Stimulated activated effector memory CD8-positive, alpha-beta T cell treated with anti-CD3 and anti-CD28 coated beads, Interleukin-12 subunit alpha, Interleukin-12 subunit beta, amount 100 ng/mL, for 72 hours (primary cell): Measurements from ENCODE around the gene CPLX3.
A peak's percentile ranks its signal among the peaks of the same experiment; 100 is the strongest.
"Not testable (repeated sequence)": the region's sequence is repeated elsewhere in the genome, so short reads cannot be mapped to it uniquely, and the experiment has no call there.

Source experiments
- ATAC-seq: fragments of 150-1000 bp; cut with Tn5 transposase; 2 replicates; pipeline ENCODE4 v1.10.0; 2021
- DNase-seq, 2 donors: peaks; one replicate each; pipeline ENCODE4 v3.0.0; 2021 to 2022; ENCODE audit warnings: low spot score in 2 of 2
- H3K27ac Mint-ChIP-seq: one replicate; pipeline ENCODE4 v1.8.0; 2022; ENCODE audit warnings: mild to moderate bottlenecking, mixed read lengths
- H3K36me3 Mint-ChIP-seq: one replicate; pipeline ENCODE4 v1.8.0; 2022; ENCODE audit warnings: mild to moderate bottlenecking, mixed read lengths
- H3K4me1 Mint-ChIP-seq: one replicate; pipeline ENCODE4 v1.8.0; 2022; ENCODE audit warnings: mixed read lengths
- H3K4me3 Mint-ChIP-seq: one replicate; pipeline ENCODE4 v1.8.0; 2022; ENCODE audit warnings: mild to moderate bottlenecking, mixed read lengths
- H3K9me3 Mint-ChIP-seq: one replicate; pipeline ENCODE4 v1.8.0; 2022; ENCODE audit warnings: mixed read lengths

Gene CPLX3

DNA sequence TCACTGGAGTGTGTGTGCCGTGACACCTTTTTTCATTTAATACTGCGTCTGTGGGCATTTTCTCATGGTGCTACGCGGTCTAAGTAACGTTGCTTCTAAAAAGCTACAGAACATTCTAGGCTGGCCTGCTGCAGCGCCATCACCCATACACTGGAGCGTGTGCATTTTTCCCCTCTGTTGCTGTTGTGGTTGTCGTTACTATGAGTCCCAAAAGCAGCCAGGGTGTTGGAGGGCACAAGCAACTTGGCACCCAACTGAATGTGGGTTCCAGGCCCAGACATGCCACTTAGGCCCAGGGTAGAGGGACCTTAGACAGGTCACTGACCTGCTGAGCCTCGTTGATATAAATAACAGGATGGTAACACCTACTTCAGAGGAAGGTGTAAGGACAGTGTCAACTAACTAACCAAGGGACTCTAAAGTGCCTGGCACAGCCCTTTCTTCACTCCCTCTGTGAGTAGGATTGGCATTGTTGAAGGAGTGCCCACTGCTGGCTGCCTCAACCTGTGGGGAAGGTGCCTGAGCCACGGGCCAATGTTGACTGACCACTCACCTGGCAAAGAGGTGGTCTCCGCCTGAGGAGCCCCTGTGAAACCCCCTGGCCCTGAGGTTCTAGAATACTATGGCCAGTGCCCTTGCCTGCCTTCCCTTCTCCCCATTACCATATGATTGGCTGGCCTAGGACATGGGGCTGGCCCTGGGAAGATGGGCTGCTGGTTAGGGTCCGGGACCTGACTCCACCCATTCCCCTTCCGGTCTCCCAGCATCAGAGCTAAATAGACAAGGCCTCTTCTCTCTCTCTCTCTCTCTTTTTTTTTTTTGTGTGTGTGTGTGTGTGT lies 41.0 kb upstream of the CPLX3 start:
- H3K27ac Mint-ChIP-seq, result peak overlapping the region; percentile 96
- peak overlapping the region; percentile 96 for H3K4me3 Mint-ChIP-seq
- ATAC-seq, result no peak
- no peaks in the 10 kb centered on the region for H3K9me3 Mint-ChIP-seq
- peaks cover 85% of the 10 kb centered on the region for H3K36me3 Mint-ChIP-seq
- DNase-seq, result peak in 1 of 2 donors; percentile 65
- peaks cover 83% of the 10 kb centered on the region for H3K4me1 Mint-ChIP-seq

DNA sequence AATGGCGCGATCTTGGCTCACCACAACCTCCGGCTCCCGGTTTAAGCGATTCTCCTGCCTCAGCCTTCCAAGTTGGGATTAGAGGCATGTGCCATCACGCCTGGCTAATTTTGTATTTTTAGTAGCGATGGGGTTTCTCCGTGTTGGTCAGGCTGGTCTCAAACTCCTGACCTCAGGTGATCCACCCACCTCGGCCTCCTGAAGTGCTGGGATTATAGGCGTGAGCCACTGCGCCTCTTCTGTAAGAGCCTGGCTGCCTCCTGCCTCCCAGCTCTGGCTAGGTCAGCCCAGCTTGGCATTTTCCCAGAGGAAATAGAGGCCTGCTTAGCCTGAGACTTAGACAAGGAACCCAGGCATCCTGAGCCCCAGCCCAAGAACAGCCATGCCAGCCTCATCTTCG lies 40.3 kb upstream of the CPLX3 start:
- H3K36me3 Mint-ChIP-seq, result peaks cover 86% of the 10 kb centered on the region
- not testable (repeated sequence) for DNase-seq

DNA sequence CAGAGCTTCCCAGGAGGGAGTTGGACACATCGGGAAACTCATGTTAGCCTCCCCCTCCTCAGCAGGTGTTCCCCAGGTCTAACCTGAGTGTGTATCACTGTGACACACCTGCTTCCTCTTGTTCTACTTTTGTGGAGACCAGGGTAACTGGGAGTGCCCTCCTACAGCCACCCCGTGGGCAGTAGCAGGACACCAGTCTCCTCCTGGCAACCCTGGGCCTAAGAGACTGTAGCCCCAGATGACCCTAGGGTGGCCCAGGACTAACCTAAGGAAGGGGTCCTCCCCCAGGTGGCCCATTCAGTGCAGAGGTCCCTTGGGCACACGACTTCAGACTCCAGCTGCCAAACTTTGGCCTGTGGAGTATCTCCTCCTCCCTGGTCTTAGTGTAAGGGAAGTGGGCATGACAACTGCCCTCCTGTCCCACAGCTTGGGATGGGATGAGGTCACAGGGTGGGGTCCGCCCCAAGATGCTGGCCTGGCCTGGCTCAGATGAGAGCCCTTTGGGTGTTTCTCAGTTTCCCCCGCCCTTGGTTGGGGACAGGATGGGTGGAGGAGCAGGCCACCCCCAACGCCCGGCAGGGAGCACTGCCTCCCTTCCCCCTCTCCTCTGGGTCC lies 39.8 kb upstream of the CPLX3 start:
- peak overlapping the region; percentile 96 for H3K27ac Mint-ChIP-seq
- ATAC-seq (no peak), DNase-seq (no peak)
- H3K4me3 Mint-ChIP-seq, result peak overlapping the region; percentile 96
- no peaks in the 10 kb centered on the region for H3K9me3 Mint-ChIP-seq
- peaks cover 83% of the 10 kb centered on the region for H3K4me1 Mint-ChIP-seq
- peaks cover 86% of the 10 kb centered on the region for H3K36me3 Mint-ChIP-seq

More for the DNA sequence above, 40.3 kb upstream of the CPLX3 start:
- not testable (repeated sequence) for H3K9me3 Mint-ChIP-seq, ATAC-seq
- peak overlapping the region; percentile 96 for H3K27ac Mint-ChIP-seq
- H3K4me3 Mint-ChIP-seq, result peak overlapping the region; percentile 96
- H3K4me1 Mint-ChIP-seq, result peaks cover 83% of the 10 kb centered on the region

DNA sequence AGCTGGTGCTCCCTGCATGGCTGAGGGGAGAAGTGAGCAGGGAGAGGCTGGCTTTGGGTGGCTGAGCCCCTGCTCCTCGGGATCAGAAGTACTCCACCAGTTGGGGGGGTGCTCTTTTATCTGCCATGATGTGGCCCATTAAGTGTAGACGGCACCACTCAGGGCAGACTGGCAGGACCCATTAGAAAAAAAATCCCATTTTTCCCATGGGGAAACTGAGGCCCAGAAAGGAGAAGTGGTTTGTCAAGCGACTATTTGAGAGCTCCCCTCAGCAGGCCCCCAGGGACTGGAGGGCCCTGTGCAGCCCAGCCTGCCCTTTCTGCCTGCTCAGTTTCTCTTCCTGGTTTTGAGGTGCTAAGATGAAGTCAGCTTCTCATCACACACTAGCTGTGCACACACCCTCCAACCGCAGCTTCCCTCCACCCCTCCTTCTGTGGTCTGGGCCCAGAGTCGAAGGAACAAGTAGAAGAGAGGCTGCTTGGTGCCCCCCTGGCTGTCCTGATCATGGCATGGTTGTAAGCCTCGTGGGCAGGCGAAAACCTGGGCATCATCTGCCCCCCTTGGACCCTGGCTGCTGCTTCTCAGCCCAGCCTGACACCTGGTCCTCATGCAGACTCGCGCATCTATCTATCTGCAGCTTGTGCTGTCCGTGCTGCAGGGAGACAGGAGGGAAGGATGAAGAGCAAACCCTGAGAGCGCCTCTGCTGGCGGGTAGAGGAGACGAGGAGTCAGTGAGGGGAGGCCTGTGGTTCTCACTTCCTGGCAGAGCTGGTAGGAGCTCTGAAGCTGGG lies 39.0 kb upstream of the CPLX3 start:
- Mint-ChIP-seq H3K4me1 (peaks cover 90% of the 10 kb centered on the region), H3K27ac (peak overlapping the region; percentile 96), H3K4me3 (peak overlapping the region; percentile 96), H3K36me3 (peaks cover 93% of the 10 kb centered on the region), H3K9me3 (no peaks in the 10 kb centered on the region)
- ATAC-seq, result peak; percentile 88
- DNase-seq, result peak; percentile 74 to 93

DNA sequence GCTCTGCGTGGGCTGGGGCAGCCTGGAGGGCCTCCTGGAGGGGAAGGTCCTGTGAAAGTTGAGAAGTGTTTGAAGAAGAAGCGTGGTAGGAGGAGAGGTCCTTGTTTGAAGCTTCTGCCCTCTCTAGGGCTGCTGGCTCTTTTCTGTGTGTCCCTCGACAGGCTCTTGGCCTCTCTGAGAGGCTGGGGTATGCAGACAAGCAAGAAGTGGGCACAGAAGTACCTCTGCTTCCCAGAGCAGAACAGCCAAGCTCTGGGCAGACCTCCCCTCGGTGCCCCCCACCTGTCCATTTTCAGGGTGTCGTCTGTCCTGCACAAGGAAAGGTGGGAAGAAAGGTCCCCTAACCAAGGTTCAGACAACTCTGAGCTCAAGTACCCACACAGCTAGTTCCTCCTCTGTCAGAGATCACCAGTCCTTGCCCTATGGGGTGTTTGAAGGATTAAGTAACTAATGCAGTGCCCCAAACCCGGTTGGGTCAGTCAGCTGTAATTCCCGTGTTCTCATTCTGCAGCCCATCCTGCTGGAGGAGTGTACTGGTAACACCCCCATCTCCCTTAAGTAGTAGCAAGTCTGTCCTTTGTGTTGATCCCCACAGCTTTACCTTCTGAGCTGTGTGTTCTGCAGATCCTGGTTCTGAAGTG lies 38.3 kb upstream of the CPLX3 start:
- H3K4me1 Mint-ChIP-seq, result peaks cover 97% of the 10 kb centered on the region
- DNase-seq (no peak), ATAC-seq (no peak)
- H3K36me3 Mint-ChIP-seq, result peaks cover 91% of the 10 kb centered on the region
- no peaks in the 10 kb centered on the region for H3K9me3 Mint-ChIP-seq
- H3K4me3 Mint-ChIP-seq, result peak overlapping the region; percentile 96
- H3K27ac Mint-ChIP-seq, result peak overlapping the region; percentile 96

DNA sequence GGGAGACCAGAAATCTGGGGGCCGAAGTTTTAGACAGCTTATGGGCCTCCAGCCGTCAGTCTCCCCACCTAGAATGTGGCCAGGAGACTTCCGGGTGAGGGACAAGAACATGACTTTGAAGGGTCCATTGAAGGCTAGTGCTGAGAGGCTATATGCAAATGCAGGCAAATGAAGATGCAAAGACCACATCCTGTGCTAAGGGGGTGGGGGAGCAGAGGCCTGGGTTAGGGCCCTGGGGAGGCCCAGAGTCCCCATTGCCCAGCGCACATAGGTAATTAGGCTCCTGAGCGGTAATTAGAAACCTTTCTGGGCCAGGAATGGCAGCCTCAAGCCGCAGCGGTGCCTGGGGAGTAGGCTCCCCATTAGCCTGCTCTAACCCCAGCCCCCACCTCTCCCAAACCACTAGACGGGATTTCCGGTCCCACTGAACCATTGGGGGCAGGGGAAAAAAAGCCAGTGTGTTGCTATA lies 37.7 kb upstream of the CPLX3 start:
- Mint-ChIP-seq H3K27ac (peak overlapping the region; percentile 96), H3K4me3 (peak overlapping the region; percentile 96), H3K36me3 (peaks cover 90% of the 10 kb centered on the region), H3K9me3 (no peaks in the 10 kb centered on the region), H3K4me1 (peaks cover 97% of the 10 kb centered on the region)
- ATAC-seq (peak; percentile 42), DNase-seq (peak in 1 of 2 donors; percentile 79)

DNA sequence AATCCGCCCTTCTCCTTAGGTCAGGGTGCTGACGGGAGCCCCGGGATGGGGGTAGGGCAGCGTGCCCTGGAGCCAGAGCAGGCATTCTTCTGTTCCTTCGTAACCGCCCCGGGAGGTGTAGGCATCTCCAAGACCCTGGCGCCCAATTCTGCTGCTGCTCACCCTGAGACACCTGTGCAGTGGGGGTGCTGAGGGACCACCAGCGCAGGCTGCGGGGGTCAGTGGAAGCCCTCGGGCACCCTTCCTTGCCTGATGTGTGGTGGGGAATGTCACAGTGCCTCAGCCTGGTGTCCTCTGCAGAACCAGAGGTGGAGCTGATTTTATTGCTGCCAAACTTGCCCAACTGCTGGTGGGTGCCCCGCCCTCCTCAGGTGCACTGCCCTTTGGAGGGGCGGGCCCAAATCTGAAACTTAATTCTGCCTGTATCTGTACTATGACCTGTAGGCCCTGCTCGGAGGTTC lies 37.2 kb upstream of the CPLX3 start:
- Mint-ChIP-seq H3K27ac (peak overlapping the region; percentile 96), H3K4me1 (peaks cover 94% of the 10 kb centered on the region), H3K4me3 (peak overlapping the region; percentile 96), H3K9me3 (no peaks in the 10 kb centered on the region), H3K36me3 (peaks cover 85% of the 10 kb centered on the region)
- no peak for ATAC-seq
- no peak for DNase-seq

DNA sequence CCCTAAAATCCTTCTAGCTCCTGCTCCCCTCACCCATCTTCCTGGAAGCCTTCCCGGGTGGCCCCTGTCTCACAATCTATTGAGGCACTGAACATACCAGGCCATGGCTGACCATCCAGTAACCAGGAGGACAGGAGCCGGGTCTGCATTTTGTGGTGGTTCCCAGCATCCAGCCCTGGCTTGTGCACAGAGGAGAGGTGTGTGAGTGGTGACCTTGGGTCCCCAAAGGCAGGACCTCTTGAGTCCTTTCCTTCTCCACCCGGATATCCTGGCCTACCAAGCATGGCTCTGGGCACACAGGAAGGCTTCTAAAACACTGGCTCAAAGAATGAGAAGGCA lies 36.7 kb upstream of the CPLX3 start:
- ATAC-seq, result no peak
- H3K9me3 Mint-ChIP-seq, result no peaks in the 10 kb centered on the region
- peak overlapping the region; percentile 96 for H3K4me3 Mint-ChIP-seq
- peak overlapping the region; percentile 96 for H3K27ac Mint-ChIP-seq
- no peak for DNase-seq
- peaks cover 84% of the 10 kb centered on the region for H3K36me3 Mint-ChIP-seq
- H3K4me1 Mint-ChIP-seq, result peaks cover 94% of the 10 kb centered on the region

DNA sequence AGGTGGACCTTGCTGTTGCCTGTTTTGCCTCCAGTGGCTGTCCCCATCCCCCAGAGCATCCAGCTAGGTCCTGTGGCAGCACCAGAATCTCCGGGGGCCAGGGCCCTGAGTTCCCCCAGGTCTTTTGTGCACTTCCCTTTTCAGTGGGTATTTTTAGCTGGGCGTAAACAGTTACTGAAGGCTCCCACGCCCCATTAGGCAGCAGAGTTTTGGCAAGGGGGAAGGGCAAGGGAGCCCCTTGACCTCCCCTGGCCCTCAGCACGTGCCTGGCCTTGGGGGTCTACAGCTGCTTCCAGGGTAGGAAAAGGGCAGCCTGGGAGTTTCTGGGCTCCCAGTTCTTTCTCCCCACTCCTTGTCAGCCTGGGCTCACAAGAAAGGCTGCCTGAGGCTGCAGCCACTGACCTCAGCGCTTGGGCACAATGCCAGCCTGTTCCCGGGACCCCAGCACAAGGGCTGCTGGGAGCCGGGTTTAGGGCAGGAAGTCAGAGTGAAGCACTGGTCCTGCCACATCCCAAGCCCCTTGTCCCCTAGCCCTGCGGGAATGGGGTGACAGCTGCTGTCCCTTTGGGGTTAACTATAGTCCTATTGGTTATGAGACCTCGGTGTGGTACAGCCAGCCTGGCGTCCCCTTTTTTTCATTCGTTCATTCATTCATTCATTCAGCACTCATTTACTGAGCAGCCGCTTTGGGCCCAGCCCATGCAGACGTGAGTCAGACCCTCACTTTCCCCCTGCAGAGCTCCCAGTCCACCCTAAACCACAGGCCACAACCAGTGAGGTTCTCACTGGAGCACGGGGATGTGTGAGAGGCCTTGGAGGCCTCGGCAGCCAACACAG lies 36.1 kb upstream of the CPLX3 start:
- Mint-ChIP-seq H3K4me1 (peaks cover 94% of the 10 kb centered on the region), H3K4me3 (peak overlapping the region; percentile 96), H3K9me3 (no peaks in the 10 kb centered on the region), H3K27ac (peak overlapping the region; percentile 96), H3K36me3 (peaks cover 85% of the 10 kb centered on the region)
- peak in 1 of 2 donors; percentile 64 for DNase-seq
- ATAC-seq, result peak; percentile 6

DNA sequence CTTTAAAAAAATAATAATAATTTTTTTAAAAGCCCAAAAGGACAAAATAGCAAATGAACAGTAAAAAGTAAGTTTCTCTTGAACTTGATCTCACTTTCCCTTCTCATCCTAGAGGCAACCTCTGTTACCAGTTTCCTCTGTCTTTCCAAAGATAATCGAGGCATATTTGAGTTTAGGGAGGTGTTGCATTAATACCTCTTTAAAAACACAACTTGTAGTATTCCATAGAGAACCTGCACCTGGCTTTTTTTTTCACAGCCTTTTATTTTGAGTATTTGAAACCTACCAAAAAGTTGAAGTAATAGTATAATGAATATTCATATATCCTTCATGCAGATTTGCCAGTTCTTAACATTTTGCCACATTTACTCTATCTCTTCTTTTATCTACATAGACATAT lies 35.4 kb upstream of the CPLX3 start:
- peak overlapping the region; percentile 96 for H3K4me3 Mint-ChIP-seq
- H3K27ac Mint-ChIP-seq, result peak overlapping the region; percentile 96
- no peak for DNase-seq
- no peaks in the 10 kb centered on the region for H3K9me3 Mint-ChIP-seq
- ATAC-seq, result no peak
- H3K36me3 Mint-ChIP-seq, result peaks cover 85% of the 10 kb centered on the region
- H3K4me1 Mint-ChIP-seq, result peaks cover 94% of the 10 kb centered on the region

DNA sequence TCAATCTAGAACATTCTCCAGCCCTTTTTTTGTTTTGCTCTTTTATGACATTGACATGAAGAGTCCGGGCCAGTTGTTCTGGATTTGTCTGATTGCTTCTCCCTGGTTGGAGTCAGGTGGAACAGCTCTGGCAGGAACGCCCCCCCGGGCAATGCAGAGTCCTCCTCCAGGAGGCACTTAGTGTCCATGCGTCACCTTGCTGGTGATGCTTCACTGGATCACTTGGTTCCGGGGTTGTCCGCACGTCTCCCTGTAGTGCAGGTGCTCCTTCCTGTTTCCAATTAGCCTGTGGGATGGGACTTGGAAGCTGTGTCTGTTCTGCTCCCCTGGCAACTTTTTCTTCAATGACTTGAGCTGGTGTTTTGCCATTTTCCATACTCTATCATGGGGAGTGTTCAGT lies 34.8 kb upstream of the CPLX3 start:
- H3K36me3 Mint-ChIP-seq, result peaks cover 86% of the 10 kb centered on the region
- DNase-seq (no peak), ATAC-seq (no peak)
- peak overlapping the region; percentile 96 for H3K27ac Mint-ChIP-seq
- H3K4me1 Mint-ChIP-seq, result peaks cover 95% of the 10 kb centered on the region
- peak overlapping the region; percentile 96 for H3K4me3 Mint-ChIP-seq
- H3K9me3 Mint-ChIP-seq, result no peaks in the 10 kb centered on the region

DNA sequence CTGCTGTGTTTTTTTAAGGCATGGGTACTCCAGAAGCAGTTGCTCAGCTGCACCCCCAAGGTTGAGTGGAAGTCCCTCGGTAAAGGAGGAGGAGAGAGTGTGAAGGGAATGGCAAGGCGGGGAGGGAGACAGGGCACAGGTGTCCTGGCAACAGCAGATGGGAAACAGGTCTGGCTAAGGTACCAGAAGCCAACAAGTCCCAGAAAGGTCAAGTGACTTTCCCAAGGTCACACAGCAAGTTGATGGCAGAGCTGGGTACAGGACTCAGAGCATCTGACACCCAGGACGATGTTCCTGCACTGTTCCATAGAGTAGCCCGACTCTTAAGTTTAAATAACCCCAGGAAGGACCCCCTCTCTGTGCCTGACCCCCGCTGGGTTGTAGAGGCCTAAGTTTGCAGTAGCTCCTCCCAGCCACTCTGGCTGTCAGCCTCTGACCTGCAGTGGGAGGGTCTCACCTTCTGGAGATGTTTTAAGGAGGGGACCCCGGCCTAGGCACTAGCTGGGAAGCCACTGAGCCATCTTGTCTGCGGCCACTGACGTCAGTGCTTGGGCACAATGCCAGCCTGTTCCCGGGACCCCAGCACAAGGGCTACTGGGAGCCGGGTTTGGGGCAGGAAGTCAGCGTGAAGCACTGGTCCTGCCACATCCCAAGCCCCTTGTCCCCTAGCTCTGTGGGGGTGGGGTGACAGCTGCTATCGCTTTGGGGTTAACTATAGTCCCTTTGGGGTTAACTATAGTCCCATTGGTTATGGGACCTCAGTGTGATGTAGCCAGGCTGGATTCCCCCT lies 34.0 kb upstream of the CPLX3 start:
- DNase-seq (no peak), ATAC-seq (no peak)
- peak overlapping the region; percentile 96 for H3K4me3 Mint-ChIP-seq
- H3K27ac Mint-ChIP-seq, result peak overlapping the region; percentile 96
- peaks cover 86% of the 10 kb centered on the region for H3K36me3 Mint-ChIP-seq
- H3K4me1 Mint-ChIP-seq, result peaks cover 92% of the 10 kb centered on the region
- H3K9me3 Mint-ChIP-seq, result no peaks in the 10 kb centered on the region

DNA sequence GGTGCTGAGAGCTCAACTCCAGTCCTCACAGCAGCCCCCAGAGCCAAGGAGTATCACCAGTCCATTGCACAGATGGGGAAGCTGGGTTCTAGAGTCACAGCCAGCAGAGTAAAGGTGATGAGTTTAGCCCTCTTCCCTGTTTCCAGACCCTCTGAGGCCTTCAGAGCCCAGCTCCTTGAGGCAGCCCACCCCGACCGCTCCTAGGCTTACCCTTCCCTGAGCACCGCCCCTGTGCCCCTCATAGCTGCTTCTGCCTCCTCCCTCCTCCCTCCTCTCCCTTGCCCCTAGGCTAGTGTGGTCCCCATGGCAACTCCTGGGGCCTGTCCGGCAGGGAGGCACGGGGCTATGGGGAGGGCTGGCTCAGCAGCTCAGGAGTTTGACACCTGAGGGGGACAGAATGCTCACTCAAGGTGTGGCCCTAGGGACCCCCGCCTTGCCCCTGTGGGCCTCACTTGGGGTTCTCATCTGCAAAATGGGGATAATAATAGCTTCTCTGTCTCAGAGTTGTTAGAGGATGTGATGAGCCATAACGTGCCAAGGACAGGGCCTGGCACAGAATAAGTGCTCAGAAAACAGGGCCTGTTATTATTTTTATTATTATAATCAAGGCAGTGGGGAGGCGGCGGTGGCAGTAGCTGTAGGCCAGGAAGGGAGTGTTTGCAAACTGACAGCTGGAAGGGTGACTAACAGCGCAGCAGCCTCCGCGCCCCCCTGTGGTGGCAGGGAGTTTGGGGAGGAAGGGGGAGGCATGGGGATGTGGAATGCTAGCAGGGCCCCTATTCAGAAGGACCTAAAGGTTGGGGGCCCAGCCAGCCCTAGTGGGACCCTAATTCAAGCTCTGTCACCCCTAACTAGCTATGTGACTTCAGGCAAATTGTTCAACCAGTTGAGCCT lies 33.0 kb upstream of the CPLX3 start:
- ATAC-seq, result peak; percentile 53
- H3K4me1 Mint-ChIP-seq, result peaks cover 92% of the 10 kb centered on the region
- peak in 1 of 2 donors; percentile 74 for DNase-seq
- peaks cover 86% of the 10 kb centered on the region for H3K36me3 Mint-ChIP-seq
- peak overlapping the region; percentile 96 for H3K27ac Mint-ChIP-seq
- H3K4me3 Mint-ChIP-seq, result peak overlapping the region; percentile 96
- no peaks in the 10 kb centered on the region for H3K9me3 Mint-ChIP-seq
